SK-N-SH (cell line): ENCODE data around the gene CELSR1. TPM values are rescaled to one million over a fixed set of nuclear protein-coding genes. Genes with fewer than 3 reads are reported as not detected.
A peak's percentile ranks its signal among the peaks of the same experiment; 100 is the strongest.

Experiments
- CTCF ChIA-PET: fragments of 300-600, 350-600 bp; formaldehyde crosslinking; extraction: SDS; loops from one replicate; lab custom pipeline; 2021; lab: Yijun Ruan, JAX
- POLR2A ChIA-PET: fragments of 350-600 bp; sonication (Branson Sonifier 250); formaldehyde crosslinking; extraction: SDS; loops from one replicate; lab custom pipeline; 2020; ENCODE audit warnings: antibody characterized with exemption, inconsistent platforms; lab: Yijun Ruan, JAX
- DNase-seq: peaks from one replicate; pipeline ENCODE4 v3.0.0; 2012
- H2AFZ ChIP-seq: fragments of 200-600 bp; sonication (generic); 2 replicates; pipeline ENCODE4 v1.8.1; 2016; ENCODE audit warnings: antibody characterized with exemption, mild to moderate bottlenecking, low read depth
- H3F3A ChIP-seq: fragments of 200-600 bp; sonication (generic); replicated peaks from 2 replicates; pipeline ENCODE3; 2016; ENCODE audit warnings: antibody characterized with exemption, mild to moderate bottlenecking; ENCODE audit not compliant: insufficient read depth
- H3K27ac ChIP-seq, 2 experiments: fragments of 200-500 bp in 1 of 2; fragments of 200-600 bp in 1 of 2; sonication (Bioruptor generic) in 1 of 2; sonication (generic), shearing (Covaris generic) in 1 of 2; 2 replicates each; pipeline versions ENCODE4 v1.5.1 to v1.6.1; 2014 to 2016; ENCODE audit warnings: low read depth in 2 of 2, inconsistent platforms in 1 of 2, low read length in 1 of 2, mild to moderate bottlenecking in 1 of 2, mixed read lengths in 1 of 2
- H3K27me3 ChIP-seq: fragments of 200-600 bp; sonication (generic), shearing (Covaris generic); 2 replicates; pipeline ENCODE4 v1.6.1; 2016; ENCODE audit warnings: mixed run types; ENCODE audit not compliant: insufficient read depth
- H3K36me3 ChIP-seq, 2 experiments: fragments of 200-500 bp in 1 of 2; fragments of 200-600 bp in 1 of 2; sonication (Bioruptor generic) in 1 of 2; sonication (generic) in 1 of 2; replicated peaks in 1 of 2; 2 replicates each; pipeline versions ENCODE3 to v1.5.1; 2014 to 2016; ENCODE audit warnings: low read length in 1 of 2, mild to moderate bottlenecking in 1 of 2; ENCODE audit not compliant: insufficient read depth in 2 of 2, control insufficient read depth in 1 of 2
- H3K4me1 ChIP-seq, 2 experiments: fragments of 200-500 bp in 1 of 2; fragments of 200-600 bp in 1 of 2; sonication (Bioruptor generic) in 1 of 2; sonication (generic), shearing (Covaris generic) in 1 of 2; 2 replicates each; pipeline versions ENCODE4 v1.5.1 to v1.6.1; 2014 to 2016; ENCODE audit warnings: low read depth in 1 of 2, low read length in 1 of 2, mixed run types in 1 of 2; ENCODE audit not compliant: insufficient read depth in 2 of 2, control insufficient read depth in 1 of 2
- H3K4me2 ChIP-seq: fragments of 200-600 bp; sonication (generic), shearing (Covaris generic); 2 replicates; pipeline ENCODE4 v1.6.1; 2017; ENCODE audit warnings: mixed run types
- H3K4me3 ChIP-seq, 2 experiments: fragments of 200-500 bp in 1 of 2; fragments of 200-600 bp in 1 of 2; sonication (Bioruptor generic) in 1 of 2; sonication (generic), shearing (Covaris generic) in 1 of 2; 2 replicates each; pipeline versions ENCODE4 v1.5.1 to v1.8.1; 2014 to 2016; ENCODE audit warnings: low read depth in 2 of 2, inconsistent platforms in 1 of 2, low read length in 1 of 2, mild to moderate bottlenecking in 1 of 2, mixed read lengths in 1 of 2, moderate library complexity in 1 of 2
- H3K79me2 ChIP-seq: fragments of 200-600 bp; sonication (generic); 2 replicates; pipeline ENCODE4 v1.8.1; 2017; ENCODE audit warnings: mild to moderate bottlenecking; ENCODE audit not compliant: insufficient read depth
- H3K9ac ChIP-seq: fragments of 200-600 bp; sonication (generic); 2 replicates; pipeline ENCODE4 v1.6.1; 2017; ENCODE audit warnings: mixed run types
- H3K9me2 ChIP-seq: fragments of 200-600 bp; sonication (generic); 2 replicates; pipeline ENCODE4 v1.6.1; 2017; ENCODE audit warnings: mixed run types
- H3K9me3 ChIP-seq: fragments of 200-600 bp; sonication (generic); 2 replicates; pipeline ENCODE4 v1.6.1; 2017; ENCODE audit warnings: mixed run types, mild to moderate bottlenecking, moderate library complexity
- H4K20me1 ChIP-seq: fragments of 200-600 bp; sonication (generic); 2 replicates; pipeline ENCODE4 v1.6.1; 2017; ENCODE audit warnings: mild to moderate bottlenecking, mixed run types; ENCODE audit not compliant: insufficient read depth
- CTCF ChIP-seq: fragments of 200-600 bp; sonication (generic); IDR thresholded peaks from 2 replicates; pipeline ENCODE4 v1.6.1; 2017; ENCODE audit warnings: antibody characterized with exemption, mild to moderate bottlenecking, moderate library complexity
- ELF1 ChIP-seq: IDR thresholded peaks from 2 replicates; pipeline ENCODE4 v1.4.0; 2012
- EZH2phosphoT487 ChIP-seq: fragments of 200-600 bp; sonication (generic); IDR thresholded peaks from 2 replicates; pipeline ENCODE4 v1.6.1; 2017; ENCODE audit warnings: low read depth, mixed run types, mild to moderate bottlenecking, antibody characterized with exemption, moderate library complexity, borderline replicate concordance
- FOSL2 ChIP-seq: IDR thresholded peaks from 2 replicates; pipeline ENCODE4 v1.4.0; 2012; ENCODE audit warnings: low read depth, mild to moderate bottlenecking, moderate library complexity, borderline replicate concordance
- FOXM1 ChIP-seq: IDR thresholded peaks from 2 replicates; pipeline ENCODE4 v1.4.0; 2012; ENCODE audit warnings: low read depth, mild to moderate bottlenecking
- GABPA ChIP-seq: IDR thresholded peaks from 2 replicates; pipeline ENCODE4 v1.4.0; 2012; ENCODE audit warnings: low read depth, mild to moderate bottlenecking
- JUND ChIP-seq: IDR thresholded peaks from 2 replicates; pipeline ENCODE4 v1.4.0; 2012
- MAX ChIP-seq: IDR thresholded peaks from 2 replicates; pipeline ENCODE4 v1.4.0; 2012; ENCODE audit warnings: low read depth
- NFIC ChIP-seq: IDR thresholded peaks from 2 replicates; pipeline ENCODE4 v1.4.0; 2012; ENCODE audit warnings: borderline replicate concordance
- PBX3 ChIP-seq: IDR thresholded peaks from 2 replicates; pipeline ENCODE4; 2012
- RFX5 ChIP-seq: IDR thresholded peaks from 2 replicates; pipeline ENCODE4 v1.6.1; 2012; ENCODE audit warnings: mild to moderate bottlenecking, improper control_type of control experiment, low read length
- RXRA ChIP-seq: IDR thresholded peaks from 2 replicates; pipeline ENCODE4 v1.4.0; 2012; ENCODE audit warnings: low read depth, mild to moderate bottlenecking, borderline replicate concordance
- SIN3A ChIP-seq: IDR thresholded peaks from 2 replicates; pipeline ENCODE4 v1.6.1; 2012; ENCODE audit warnings: low read depth, mild to moderate bottlenecking, low read length, moderate library complexity, borderline replicate concordance
- SMC3 ChIP-seq: IDR thresholded peaks from 2 replicates; pipeline ENCODE4 v1.6.1; 2012; ENCODE audit warnings: low read depth, low read length, improper control_type of control experiment
- TAF1 ChIP-seq: IDR thresholded peaks from 2 replicates; pipeline ENCODE4 v1.6.1; 2012; ENCODE audit warnings: low read depth, mild to moderate bottlenecking, low read length, moderate library complexity, borderline replicate concordance
- TCF12 ChIP-seq: IDR thresholded peaks from 2 replicates; pipeline ENCODE4 v1.4.0; 2012
- TEAD4 ChIP-seq: IDR thresholded peaks from 2 replicates; pipeline ENCODE4 v1.4.0; 2012; ENCODE audit warnings: mild to moderate bottlenecking, borderline replicate concordance; ENCODE audit not compliant: insufficient read depth
- USF1 ChIP-seq: IDR thresholded peaks from 2 replicates; pipeline ENCODE4 v1.4.0; 2012; ENCODE audit warnings: low read depth, borderline replicate concordance
- ZBTB33 ChIP-seq: IDR thresholded peaks from 2 replicates; pipeline ENCODE4 v1.4.0; 2012; ENCODE audit warnings: low read depth, borderline replicate concordance
- WGBS: methylation state at CpG from one replicate; pipeline ENCODE4 v1.1.6; 2017; ENCODE audit warnings: low lambda C conversion rate; 5-methylcytosine and 5-hydroxymethylcytosine counted together
- polyA plus RNA-seq, 3 experiments: library from polyadenylated mRNA; depleted of rRNA; stranded (reverse); fragments of >200 nt; gene quantifications; 2 replicates each; pipeline ENCODE4 v1.2.3, GENCODE V29; 2012

CELSR1 gene
- polyA plus RNA-seq, 1 of the 3 experiments (the other 2 are of a cell fraction): 5.0 TPM

- no peak overlapping the region for H3K27ac ChIP-seq
- H3F3A ChIP-seq: peaks cover 7% of the 10 kb centered on the region
- H3K9me2 ChIP-seq: no peaks in the 10 kb centered on the region
- ChIA-PET POLR2A (no interaction called here), CTCF (interaction anchor here (0.6 kb wide), 1 partner anchor 27 kb away, joined by 3 read pairs; no protein-coding TSS in a partner anchor)
- H3K27me3 ChIP-seq: no peaks in the 10 kb centered on the region
- H3K36me3 ChIP-seq: no peaks in the 10 kb centered on the region
- no peak overlapping the region for H3K4me2 ChIP-seq
- no peaks in the 10 kb centered on the region for H4K20me1 ChIP-seq
- TF ChIP-seq TAF1 (no peak), FOSL2 (no peak), SIN3A (no peak), NFIC (no peak), EZH2phosphoT487 (no peak)
- H3K4me3 ChIP-seq: no peak overlapping the region
- no peaks in the 10 kb centered on the region for H3K79me2 ChIP-seq
- H2AFZ ChIP-seq: no peak overlapping the region
- no peaks in the 10 kb centered on the region for H3K9me3 ChIP-seq
- H3K9ac ChIP-seq: no peak overlapping the region
- no peak for DNase-seq
- WGBS: 91% methylated on average over 70 of the region's 70 CpGs
- no peaks in the 10 kb centered on the region for H3K4me1 ChIP-seq
Observed at GRCh38 chr22:46463435-46464227, 73.8 kb downstream of the CELSR1 start.

- Histone ChIP-seq H3K9me2 (no peaks in the 10 kb centered on the region), H3K79me2 (no peaks in the 10 kb centered on the region), H3K4me1 (no peaks in the 10 kb centered on the region), H2AFZ (no peak overlapping the region), H3K27ac (0 out of 4 replicates have a peak overlapping the region, but pooled peaks of 1 of the 2 experiments have one; percentile 12), H3K9me3 (no peaks in the 10 kb centered on the region), H3K27me3 (no peaks in the 10 kb centered on the region), H3K4me2 (0 out of 2 replicates have a peak overlapping the region, but pooled peaks have one; percentile 0), H3K36me3 (no peaks in the 10 kb centered on the region), H3K9ac (no peak overlapping the region), H4K20me1 (no peaks in the 10 kb centered on the region), H3F3A (peaks cover 7% of the 10 kb centered on the region), H3K4me3 (no peak overlapping the region)
- ChIA-PET POLR2A (no interaction called here), CTCF (interaction anchor here (0.6 kb wide), 1 partner anchor 27 kb away, joined by 3 read pairs; no protein-coding TSS in a partner anchor)
- no peak for DNase-seq
- 29% methylated on average over 15 of the region's 18 CpGs for WGBS
- TF ChIP-seq ELF1 (no peak), FOSL2 (peak; percentile 97), TCF12 (peak; percentile 84), USF1 (no peak), SMC3 (no peak), RXRA (no peak), SIN3A (no peak), ZBTB33 (peak; percentile 40; the same call in 1 of the 2 replicates), MAX (peak; percentile 68; the same call in 1 of the 2 replicates), TAF1 (0 out of 2 replicates have a peak, but pooled peaks have one; percentile 8), FOXM1 (peak; percentile 55; the same call in 1 of the 2 replicates), CTCF (no peak), PBX3 (peak; percentile 95), GABPA (0 out of 2 replicates have a peak, but pooled peaks have one; percentile 10), JUND (peak; percentile 95), TEAD4 (peak; percentile 60; the same call in 1 of the 2 replicates), EZH2phosphoT487 (no peak), NFIC (0 out of 2 replicates have a peak, but pooled peaks have one; percentile 19), RFX5 (no peak)
Observed at GRCh38 chr22:46462726-46463371, 74.6 kb downstream of the CELSR1 start.
